ENCODE results near the gene TOE1.

TOE1 gene

DNA sequence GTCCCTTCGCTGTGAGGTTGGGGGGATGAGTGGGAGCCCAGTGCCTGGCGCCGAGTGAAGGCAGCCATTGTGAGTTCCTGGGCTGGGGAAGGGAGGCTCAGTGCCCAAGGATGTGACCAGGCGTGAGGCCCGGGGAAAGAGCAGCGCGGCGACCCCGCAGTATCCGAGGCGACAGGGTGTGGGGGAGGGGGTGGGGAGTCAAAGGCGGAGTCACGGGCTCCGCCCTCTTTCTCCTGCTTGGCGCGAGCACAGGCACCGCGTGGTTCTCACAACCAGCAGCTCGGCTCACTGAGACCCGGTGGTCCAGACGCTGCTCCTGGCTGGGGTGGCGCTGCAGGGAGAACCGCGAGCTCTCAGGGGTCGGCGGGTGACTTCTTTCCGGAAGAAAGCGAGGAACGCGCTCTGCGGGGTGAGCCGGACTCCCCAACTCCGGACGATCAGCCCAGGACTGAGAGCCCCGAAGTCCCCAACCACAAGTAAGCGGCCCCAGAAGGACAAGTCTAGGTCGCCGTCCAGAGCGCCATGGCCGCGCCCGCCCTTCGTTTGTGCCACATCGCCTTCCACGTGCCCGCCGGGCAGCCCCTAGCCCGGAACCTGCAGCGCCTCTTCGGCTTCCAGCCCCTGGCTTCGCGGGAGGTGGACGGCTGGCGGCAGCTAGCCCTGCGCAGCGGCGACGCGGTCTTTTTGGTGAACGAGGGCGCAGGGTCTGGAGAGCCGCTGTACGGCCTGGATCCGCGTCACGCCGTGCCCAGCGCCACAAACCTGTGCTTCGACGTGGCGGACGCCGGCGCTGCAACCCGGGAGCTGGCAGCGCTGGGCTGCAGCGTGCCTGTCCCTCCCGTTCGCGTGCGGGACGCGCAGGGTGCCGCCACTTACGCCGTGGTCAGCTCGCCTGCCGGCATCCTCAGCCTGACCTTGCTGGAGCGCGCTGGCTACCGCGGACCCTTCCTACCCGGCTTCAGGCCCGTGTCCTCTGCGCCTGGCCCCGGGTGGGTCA, 13.0 kb upstream of the TOE1 start, which contains the start of gene HPDL:
Gene HPDL, plus strand, starts transcription at position 269 of the 997 bp plus-strand sequence. Its CDS starts 254 bp downstream, at position 523.
- no peak for DNase-seq (ENCODE audit: low read depth)

DNA sequence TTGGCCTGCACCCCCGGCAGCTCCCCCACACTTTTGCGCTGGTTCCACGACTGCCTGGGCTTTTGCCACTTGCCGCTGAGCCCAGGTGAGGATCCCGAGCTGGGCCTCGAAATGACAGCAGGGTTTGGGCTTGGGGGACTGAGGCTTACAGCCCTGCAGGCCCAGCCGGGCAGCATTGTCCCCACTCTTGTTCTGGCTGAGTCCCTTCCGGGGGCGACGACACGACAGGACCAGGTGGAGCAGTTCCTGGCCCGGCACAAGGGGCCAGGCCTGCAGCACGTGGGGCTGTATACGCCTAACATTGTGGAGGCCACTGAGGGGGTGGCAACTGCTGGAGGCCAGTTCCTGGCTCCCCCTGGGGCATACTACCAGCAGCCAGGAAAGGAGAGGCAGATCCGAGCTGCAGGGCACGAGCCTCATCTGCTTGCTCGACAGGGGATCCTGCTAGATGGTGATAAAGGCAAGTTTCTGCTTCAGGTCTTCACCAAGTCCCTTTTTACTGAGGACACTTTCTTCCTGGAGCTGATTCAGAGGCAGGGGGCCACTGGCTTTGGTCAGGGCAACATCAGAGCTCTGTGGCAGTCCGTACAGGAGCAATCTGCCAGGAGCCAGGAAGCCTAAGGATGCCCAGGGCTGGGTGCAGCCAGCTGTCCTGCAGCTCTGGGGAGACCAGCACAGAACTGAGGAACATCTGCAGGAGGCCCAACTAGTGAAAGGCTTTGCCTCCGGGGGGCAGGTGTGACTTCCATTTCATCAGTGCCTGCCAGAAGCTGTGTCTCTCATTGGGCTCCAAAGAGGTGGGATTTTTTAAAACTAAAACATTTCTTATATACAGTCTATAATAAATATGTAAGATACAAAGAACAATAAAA, 12.1 kb upstream of the TOE1 start:
- DNase-seq (ENCODE audit: low read depth), result no peak

DNA sequence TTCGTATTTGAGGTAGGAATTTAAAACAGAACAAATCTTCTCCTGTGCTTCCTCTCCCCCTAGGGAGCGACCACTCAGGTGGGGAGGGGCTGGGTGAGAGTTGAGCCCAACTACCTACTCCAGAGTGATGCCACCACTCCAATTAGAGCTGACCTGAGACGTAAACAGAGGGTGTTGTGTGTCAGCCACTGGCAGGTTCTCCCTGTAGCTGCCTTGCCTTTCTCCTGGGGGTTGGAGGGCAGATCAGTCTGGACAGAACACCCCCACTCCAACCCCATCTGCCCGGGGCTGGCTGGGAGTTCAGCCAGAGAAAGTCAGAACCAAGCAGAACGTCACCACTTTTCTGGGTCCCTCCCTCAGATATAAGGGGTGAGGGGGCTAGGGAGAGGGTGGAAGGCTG, 11.3 kb upstream of the TOE1 start:
- no peak for DNase-seq (ENCODE audit: low read depth)

DNA sequence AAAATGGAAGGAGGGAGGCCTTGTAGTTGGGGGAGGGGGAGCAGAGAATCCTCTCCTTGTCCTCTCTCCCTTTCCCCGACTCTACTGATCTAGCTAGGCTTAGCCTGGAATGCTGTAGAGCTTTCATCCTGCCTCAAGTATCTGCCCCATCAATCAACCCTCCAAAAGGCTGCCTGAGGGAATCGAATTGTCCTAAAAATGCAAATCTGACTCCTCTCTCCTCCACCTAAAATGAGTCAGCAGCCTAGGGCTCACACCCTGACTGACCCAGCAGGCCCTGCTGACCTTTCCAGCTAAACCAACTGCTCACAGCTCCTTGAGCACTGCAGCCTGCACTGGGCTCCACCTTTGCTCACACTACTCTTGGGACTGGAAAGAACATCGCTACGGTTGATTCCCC, 10.5 kb upstream of the TOE1 start:
- no peak for DNase-seq (ENCODE audit: low read depth)

DNA sequence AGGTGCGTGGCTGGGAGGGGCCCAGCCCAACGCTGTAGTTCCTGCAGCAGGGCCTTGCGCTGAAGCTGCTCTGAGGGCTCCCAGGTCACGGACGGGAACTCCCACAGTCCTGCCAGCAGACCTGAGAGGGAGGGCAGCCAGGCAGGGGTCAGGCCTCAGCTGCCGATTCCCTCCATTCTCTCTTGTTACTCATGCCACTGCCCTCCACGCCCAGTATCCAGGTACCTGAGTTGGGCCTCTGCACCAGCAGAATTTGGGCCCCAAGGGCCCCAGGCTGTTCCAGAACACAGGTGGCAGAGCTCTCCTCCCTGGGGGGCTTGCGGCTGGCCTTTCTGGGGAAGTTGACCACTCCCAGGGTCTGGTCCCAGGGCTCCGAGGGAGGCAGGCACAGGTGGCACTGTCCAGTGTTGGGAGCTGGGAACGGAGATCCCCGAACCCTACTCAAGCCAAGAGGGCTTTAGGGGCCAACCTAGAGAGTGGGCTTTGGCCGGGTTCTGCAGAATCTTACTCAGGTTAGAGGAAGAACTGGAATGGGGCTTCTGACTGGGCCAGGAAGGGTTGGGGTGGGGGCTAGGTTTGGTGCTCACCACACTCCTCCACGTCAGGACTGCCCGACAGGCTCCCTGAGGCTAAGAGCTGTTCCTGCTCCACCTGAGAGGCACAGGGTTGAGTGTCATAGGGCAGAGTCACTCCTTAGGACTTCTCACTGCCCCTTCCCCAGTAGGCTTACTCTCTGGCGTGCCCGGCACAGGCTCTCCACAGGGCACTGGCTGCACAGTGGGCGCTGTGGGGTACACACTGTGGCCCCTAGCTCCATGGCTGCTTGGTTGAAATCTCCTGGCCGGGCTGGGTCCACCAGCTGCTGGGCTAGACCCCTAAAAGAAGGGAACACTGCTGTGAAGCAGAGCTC, 8.3 kb upstream of the TOE1 start:
- no peak for DNase-seq (ENCODE audit: low read depth)

DNA sequence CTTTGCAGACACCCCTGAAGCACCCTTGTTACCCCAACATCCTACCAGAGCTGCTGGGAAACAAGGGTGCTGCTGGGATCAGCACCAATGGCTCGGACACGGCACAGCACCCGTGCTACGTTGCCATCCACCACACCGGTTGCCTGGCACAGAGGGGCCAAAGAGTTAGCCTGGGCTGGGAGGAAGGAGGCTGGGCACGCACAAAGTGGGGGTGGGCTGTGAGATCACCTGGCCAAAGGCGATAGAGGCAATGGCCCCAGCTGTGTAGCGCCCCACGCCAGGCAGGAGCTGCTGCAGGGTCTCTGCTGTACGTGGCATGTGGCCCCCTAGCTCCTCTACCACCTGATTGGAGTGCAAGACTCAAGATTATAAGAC, 7.6 kb upstream of the TOE1 start:
- DNase-seq (ENCODE audit: low read depth), result no peak

DNA sequence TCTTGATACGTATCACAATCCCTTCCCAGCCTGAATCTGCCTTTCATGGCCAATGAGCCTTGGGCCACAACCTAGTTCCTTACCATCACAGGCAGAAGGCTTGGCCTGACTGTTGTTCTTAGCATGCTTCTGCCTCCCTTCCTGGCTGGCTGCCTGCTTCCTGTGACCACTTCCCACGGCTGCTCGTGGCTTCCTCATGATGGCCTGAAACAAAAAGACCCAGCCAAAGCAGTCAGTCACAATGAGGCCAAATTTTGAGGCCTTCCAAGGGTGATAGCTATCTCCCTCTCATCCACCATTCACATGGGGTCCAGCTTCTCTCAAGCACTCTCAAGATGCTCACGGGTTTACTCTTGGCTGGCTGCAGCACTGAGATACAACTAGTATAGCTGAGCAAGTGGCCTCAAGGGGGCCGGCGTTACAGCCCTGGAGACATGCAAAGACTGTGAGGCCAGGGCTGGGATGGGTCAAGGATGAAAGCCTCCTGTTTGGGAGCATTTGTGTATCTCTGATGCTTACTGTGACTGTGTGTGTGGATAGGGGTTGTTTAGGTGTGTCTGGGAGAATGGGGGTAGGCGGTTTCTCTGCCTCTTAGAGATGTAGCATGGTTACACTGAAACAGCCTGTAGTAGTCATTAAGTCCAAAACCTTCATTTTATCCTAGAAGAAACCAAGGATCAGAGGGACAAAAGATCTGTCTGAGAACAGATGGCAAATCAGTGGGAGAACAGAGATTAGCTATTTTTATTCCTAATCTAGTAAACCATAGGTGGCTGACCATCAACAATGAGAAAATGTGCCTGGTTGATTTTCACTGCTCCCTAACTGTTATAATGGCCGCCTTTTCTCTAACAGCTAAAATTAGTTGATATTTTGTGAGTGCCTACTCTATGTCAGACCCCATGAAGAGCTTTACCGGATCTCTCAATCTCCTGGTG, 5.4 kb upstream of the TOE1 start:
- DNase-seq (ENCODE audit: low read depth), result no peak

DNA sequence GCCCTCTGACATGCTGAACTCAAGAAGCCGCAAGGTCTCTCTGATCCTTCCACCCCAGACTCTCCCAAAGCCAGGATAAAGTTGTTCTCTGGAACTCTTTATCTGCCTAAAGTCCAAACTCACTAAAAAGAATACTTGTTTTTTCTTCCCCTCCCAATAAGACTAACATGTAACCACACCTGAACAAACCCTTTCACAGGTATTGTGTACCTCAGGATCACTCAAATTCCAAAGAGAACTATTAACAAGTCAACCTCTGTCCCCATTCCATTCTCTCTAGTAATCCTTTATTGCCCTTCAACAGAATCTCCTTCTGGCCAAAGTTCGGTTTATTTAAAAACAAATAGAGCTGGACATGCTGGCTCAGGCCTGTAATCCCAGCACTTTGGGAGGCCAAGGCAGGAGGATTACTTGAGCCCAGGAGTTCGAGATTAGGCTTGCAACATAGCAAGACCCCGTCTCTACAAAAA, 4.1 kb upstream of the TOE1 start:
- DNase-seq (ENCODE audit: low read depth), result no peak

DNA sequence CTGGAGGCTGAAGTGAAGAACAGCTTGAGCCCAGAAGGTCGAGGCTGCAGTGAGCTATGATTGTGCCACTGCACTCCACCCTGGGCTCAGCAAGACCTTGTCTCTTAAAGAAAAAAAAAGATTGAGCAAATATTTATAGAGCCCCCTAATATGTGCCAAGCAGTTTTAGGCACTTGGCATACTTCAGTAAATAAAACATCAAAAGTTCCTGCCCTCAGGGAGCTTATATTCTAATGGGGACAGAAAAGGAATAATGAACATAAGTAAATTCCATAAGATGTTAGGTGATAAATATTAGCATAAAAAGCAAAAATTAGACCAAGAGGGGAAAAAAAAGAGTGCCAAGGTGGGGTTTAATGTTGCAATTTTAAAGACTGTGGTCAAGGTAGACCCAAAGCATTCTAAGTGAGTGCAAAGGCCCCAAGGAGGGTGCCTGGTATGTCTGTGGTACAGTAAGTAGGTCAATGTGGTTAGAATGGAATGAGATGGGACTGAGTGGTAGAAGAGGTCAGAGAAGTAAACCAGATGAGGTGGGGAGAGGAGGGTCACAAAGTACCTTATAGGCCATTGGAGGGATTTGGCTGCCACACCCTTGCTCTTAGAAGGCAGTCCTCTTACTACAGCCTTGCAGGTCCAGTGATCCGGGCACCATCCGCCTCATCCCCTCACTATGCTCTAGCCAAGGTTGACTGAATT, 2.2 kb upstream of the TOE1 start:
- DNase-seq (ENCODE audit: low read depth), result no peak

DNA sequence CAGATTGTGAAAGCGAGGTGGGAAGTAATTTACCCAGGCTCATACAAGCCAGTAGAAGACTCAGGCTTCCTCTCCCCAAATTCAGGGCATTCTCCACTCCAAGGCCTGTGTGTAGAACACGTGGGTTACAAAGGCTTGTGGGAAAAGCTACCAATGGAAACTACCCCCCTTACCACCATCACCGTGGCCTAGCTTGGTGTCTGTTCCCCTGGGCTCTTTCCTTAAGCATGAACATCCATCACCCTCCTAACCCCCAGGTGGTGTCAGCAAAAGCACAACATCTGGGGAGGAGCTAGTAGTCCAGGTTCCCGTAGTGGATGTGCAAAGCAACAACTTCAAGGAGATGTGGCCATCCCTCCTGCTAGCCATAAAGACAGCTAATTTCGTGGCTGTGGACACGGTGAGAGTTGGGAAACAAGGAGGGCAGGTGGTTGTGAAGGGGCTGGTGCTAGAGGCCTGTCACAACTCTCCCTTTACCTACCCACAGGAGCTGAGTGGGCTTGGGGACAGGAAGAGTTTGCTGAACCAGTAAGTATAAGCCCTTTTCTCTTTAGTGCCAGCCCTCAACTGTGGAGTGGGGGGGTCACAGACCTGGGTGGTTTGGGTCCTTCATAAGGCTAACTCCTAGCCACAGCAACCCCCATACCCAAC, 971 bp downstream of the TOE1 start:
- DNase-seq (ENCODE audit: low read depth), result no peak

DNA sequence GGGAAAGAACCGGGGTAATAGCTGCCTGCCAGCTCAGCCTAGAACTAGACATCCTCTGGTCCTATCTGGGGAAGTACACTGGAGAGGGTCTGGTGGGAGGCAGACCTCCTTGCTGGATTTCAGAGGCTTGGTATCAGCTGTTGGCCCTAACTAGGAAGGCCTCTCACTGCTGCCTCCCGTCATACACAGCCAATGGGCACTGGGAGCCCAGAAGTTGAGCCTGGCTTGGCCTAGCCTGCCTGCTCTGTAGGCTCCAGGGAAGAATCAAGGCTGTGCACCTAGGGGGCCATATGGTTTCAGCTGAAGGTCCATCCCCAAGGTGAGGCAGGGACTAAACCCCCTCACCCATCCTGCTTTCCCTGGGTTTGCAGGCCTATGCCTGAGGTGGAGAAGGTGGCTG, 4.5 kb downstream of the TOE1 start:
- no peak for DNase-seq (ENCODE audit: low read depth)

DNA sequence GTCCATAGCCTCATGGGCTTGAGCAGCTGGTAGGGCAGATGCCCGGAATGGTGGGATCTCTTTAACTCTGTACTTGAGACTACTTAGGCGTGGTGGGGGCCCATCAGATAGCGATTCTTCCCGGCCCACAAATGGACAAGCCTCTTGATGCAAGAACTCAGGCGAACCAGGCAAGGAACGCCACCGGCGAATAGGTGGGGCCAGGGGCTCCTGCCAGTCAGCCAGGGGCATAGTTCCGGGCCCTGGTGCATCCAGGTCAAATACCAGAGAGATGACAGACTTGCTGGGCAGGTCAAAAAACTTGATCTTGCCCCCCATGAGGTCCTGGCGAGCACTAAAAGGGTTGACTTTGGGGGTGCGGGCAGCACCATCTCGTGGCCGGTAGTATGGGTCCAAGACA, 5.0 kb downstream of the TOE1 start:
- no peak for DNase-seq (ENCODE audit: low read depth)

DNA sequence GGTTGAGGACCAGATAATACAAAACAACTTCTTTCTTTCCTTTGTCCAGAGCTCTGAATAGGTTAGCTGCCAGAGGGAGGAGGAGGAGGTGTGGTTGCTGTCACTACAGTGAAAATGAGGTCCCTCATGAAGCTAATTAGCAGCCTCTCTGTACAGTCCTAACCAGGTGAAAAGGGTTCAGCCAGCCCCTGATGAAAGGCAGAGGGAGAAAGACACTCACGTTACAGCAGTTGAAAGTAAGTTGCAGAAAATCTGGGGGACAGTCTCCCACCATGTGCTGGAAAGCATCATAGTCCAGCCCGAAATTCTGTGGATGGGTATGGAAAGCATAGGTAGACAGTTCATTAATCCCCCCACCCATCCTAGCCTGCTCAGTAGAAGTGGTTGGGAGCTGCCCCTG, 6.5 kb downstream of the TOE1 start:
- DNase-seq (ENCODE audit: low read depth), result no peak

DNA sequence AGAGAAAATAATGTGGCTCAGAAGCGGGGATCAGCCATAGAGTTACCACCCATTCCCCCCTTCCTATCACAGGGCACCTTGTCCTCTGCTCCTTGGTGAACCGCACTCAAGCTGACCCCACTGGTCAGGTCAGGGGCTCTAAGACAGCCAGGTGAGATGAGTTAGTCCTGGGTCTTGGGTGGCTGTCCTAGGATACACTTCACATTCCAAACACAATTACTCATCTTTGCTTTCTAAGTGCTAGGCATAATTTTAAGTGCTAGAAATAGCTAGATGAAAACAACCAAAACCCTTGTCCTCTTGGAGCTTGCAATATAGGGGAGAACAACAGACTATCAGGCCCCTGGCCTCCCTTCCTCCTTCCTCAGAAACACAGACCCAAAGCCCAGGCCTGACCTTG, 8.1 kb downstream of the TOE1 start:
- DNase-seq (ENCODE audit: low read depth), result no peak

DNA sequence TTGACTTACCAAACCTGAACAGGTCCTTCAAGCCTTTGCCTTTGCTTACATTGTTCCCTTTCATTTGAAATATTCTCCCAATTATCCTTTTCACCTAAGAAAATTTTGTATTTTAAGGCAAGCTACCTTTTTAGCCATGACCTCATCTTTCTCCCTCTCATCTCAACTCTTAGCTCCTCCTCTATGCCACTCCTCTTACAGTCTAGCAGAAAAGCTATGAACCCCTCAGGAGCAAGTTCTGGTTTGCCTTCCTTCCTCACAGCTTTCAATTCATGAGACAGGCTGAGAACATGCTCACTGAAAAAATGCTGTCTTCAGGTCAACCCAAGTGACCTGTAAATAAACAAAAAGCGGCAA, 8.6 kb downstream of the TOE1 start:
- no peak for DNase-seq (ENCODE audit: low read depth)

DNA sequence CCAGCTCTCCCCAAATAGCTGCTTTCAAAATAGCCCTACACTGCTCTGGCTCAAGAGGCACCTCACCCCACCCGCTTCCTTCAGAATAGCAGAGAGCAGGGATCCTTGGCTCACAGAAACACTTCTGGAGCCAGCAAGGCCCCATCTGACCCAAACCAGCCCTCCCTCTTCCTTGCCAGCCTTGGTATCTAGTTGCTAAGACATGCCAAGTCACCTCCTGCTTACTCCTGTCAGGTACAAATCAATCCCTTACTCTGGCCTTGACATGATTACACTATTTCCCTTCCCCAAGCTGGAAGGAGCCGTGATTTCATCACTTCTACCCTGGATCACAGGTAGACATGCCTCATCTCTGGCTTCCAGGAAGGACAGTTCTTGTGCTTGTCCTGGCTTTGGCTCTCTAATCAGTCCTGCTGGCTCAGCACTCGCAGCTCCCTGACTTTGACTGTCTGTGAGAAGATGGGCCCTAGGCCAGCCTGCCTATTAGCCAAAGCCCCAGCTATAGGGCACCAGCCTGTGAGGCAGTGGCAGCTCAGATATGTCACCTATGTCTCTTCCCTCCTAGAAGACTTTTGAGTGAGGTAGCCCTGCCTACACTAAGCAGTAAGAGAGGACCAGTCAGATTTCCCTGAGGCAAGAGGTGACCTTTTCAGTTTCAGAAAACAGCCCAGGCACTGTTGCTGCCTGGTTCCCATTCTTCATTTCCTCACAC, 9.2 kb downstream of the TOE1 start:
- no peak for DNase-seq (ENCODE audit: low read depth)

DNA sequence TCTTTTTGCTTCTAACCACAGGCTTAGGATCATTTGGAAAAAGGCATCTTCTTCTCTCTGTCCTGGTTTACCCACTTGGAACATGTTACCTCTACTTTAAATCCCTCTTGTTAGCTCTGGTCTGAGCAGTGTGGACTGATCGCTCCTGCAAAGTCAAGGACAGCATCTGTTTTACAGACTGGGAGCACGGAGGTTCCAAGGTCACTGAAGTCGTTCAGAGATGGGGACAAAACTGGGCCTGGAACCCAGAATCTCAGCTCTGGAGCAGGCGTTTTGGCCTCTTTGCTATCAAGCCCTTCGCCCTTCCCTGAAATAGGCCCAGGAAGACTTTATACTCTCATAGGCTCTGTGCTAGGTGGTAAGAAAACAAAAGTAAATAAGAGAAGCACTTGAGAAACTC, 11.5 kb downstream of the TOE1 start:
- DNase-seq (ENCODE audit: low read depth), result no peak

DNA sequence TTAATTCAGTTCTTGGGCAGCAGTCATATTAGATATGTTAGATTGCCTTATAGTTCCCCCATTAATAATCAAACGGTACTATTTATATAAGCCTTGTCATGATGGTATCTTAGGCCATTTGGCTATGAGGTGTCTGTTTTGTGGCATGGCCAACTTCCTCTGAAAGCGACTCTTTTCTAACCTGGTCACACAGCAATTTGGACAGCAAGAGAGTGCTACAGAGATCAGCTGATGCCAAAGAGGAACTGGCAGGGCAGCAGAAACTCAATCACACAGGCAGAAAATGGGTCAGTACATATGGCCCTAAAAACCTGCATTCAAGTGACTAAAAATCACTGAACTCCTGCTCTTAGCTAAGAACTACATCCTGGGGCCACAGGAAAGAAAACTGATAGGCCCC, 13.7 kb downstream of the TOE1 start:
- DNase-seq (ENCODE audit: low read depth), result no peak

DNA sequence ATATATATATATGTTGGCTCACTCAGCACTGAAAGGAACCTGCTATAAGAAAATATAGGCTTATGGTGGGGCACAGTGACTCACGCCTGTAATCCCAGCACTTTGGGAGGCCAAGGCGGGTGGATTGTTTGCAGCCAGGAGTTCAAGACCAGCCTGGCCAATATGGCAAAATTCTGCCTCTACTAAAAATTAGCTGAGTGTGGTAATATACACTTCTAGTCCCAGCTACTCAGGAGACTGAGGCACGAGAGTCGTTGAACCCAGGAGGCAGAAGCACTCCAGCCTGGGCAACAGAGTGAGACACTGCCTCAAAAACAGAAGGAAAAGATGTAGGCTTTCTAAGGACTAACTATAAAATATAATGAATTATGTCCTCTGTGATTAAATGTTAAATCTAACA, 14.9 kb downstream of the TOE1 start:
- DNase-seq (ENCODE audit: low read depth), result no peak

All from fibroblast of the conjunctiva (primary cell).